ENCODE measurements around the gene TSNAX.
"Not testable (repeated sequence)": the region's sequence is repeated elsewhere in the genome, so short reads cannot be mapped to it uniquely, and the experiment has no call there.

Gene TSNAX

DNA sequence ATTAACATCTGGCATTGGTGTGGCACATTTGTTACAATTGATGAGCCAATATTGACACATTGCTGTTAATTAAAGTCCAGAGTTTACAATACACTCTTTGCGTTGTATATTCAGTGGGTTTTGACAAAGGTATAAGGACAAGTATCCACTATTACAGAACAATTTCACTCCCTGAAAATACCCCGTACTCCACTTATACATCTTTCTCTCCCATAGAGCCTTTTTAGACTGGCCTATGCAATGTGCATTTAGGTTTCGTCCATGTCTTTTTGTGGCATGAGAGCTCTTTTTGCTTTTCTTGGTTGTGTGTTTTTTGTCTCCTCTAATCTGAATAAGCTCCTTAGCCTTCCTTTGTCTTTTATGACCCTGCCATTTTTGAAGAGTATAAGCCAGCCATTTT is 40.6 kb upstream of the TSNAX start:
- no peak for DNase-seq (ENCODE audit: low read depth)
- in situ Hi-C loops (cut with HindIII; ENCODE audit: low sequenced_read_pairs), result no loop called here
- TF ChIP-seq, protein P1, sequence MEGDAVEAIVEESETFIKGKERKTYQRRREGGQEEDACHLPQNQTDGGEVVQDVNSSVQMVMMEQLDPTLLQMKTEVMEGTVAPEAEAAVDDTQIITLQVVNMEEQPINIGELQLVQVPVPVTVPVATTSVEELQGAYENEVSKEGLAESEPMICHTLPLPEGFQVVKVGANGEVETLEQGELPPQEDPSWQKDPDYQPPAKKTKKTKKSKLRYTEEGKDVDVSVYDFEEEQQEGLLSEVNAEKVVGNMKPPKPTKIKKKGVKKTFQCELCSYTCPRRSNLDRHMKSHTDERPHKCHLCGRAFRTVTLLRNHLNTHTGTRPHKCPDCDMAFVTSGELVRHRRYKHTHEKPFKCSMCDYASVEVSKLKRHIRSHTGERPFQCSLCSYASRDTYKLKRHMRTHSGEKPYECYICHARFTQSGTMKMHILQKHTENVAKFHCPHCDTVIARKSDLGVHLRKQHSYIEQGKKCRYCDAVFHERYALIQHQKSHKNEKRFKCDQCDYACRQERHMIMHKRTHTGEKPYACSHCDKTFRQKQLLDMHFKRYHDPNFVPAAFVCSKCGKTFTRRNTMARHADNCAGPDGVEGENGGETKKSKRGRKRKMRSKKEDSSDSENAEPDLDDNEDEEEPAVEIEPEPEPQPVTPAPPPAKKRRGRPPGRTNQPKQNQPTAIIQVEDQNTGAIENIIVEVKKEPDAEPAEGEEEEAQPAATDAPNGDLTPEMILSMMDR (IDR thresholded peaks at IDR 0.05; ENCODE audit: low read depth, low read length, missing control alignments), result no peak
- no peak overlapping the region for H3K4me3 ChIP-seq (ENCODE audit: low read depth, low read length)

DNA sequence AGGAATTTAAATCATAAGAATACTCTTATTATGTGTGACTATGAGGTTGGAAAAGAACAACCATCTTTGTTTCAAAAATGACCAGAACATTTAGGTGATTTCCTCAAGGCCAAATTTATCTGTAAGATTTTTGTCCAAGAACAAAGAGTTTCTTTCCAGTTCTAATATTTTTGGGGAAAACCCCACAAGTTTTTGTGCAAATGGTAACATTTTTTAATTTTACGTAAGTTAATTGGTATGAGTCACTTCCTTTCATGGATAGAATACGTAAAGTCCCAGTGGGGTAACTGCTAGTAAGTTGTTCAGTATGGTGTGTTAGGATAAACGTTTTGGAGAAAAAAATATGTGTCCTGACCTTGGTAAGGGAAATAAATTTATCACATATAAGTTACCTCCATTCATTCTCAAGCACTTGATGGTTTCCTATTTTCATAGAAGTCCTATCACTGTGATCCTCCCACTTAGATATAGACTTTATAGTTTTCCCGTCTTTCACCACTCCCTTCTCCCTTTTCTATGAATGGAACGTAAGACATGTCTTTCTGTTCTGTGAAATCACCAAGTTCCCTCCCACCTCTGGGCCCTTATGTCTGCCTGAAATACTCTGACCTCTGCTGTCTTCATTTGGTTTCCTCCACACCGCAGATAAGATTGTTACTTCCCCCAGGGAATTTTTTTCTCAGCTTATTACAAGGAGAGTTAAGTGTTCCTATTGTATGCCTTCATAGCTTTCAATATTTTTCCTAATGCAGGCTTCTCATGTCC is 34.9 kb upstream of the TSNAX start:
- in situ Hi-C loops (cut with HindIII; ENCODE audit: low sequenced_read_pairs), result no loop called here
- H3K4me3 ChIP-seq (ENCODE audit: low read depth, low read length), result no peak overlapping the region
- no peak for DNase-seq (ENCODE audit: low read depth)
- TF ChIP-seq, protein P1 (IDR thresholded peaks at IDR 0.05; ENCODE audit: low read depth, low read length, missing control alignments), result no peak

DNA sequence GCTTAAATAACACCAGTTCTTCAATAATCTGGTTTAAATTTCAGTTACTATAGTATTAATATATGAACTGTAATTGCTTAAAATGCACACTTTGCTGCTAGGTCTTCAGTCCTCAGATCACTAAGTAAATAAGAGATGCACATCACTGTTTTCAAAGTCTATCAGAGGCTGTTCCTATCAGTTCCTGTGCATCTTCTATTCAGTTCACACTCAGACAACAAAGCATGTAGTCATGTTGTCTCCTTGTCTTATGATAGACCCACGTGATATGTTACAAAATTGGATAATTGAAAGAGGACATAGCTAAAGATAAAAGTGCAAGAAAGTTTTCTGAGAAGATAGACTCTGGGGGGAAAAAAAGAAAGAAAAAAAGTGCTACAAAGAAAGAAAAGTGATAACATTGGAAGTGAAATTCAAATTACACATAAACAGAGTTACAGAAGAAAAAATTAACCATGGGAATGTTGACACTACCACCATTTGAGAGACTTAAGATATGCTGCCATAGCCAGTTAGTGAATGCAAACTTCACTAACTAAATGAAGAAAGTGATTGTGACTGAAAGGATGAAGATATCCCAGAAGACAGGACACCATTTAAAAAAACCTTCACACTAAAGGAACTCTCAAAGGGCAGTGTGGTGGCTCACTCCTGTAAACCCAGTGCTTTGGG is 33.9 kb upstream of the TSNAX start:
- H3K4me3 ChIP-seq (ENCODE audit: low read depth, low read length), result no peak overlapping the region
- TF ChIP-seq, protein P1 (IDR thresholded peaks at IDR 0.05; ENCODE audit: low read depth, low read length, missing control alignments), result no peak
- in situ Hi-C loops (cut with HindIII; ENCODE audit: low sequenced_read_pairs), result no loop called here
- DNase-seq (ENCODE audit: low read depth), result no peak

DNA sequence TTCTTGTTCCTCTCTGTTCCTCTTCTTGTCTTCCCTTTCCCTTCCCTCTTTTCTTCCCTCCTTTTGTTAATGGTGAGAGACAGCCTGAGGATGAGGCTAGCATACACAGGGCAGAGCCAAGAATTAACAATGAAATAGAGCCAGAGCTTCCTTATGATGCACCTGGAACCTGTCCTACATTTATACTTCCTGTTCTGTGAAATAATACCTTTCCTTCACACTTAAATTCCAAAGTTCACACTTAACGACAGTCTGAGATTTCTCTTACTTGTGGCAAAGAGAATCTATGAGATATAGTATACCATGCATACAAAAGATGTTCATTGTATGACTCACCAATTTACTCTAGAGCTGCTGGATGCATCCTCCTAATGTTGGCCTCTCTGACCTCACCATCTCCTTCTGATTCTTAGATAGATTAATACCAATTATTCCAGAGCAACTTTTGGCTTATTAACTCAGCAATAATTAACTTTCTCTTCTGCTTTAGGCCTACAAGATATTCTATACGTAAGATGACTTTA is 30.8 kb upstream of the TSNAX start:
- in situ Hi-C loops (cut with HindIII; ENCODE audit: low sequenced_read_pairs), result no loop called here
- TF ChIP-seq, protein P1 (IDR thresholded peaks at IDR 0.05; ENCODE audit: low read depth, low read length, missing control alignments), result no peak
- no peak overlapping the region for H3K4me3 ChIP-seq (ENCODE audit: low read depth, low read length)
- DNase-seq (ENCODE audit: low read depth), result no peak

DNA sequence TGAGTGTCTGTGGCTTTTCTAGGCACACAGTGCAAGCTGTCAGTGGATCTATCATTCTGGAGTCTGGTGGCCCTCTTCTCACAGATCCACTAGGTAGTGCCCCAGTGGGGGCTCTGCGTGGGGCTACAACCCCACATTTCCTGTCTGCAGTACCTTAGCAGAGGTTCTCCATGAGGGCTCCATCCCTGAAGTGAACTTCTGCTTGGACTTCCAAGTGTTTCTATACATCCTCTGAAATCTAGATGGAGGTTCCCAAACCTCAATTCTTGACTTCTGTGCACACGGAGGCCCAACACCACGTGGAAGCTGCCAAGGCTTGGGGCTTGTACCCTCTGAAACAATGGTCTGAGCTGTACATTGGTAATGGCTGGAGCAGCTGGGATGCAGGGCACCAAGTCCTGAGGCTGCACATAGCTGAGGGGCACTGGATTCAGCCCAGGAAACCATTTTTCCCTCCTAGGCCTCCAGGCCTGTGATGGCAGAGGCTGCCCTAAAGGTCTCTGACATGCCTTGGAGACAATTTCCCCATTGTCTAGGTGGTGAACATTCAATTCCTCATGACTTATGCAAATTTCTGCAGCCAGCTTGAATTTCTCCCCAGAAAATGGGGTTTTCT is 29.2 kb upstream of the TSNAX start:
- TF ChIP-seq, protein P1 (IDR thresholded peaks at IDR 0.05; ENCODE audit: low read depth, low read length, missing control alignments), result no peak
- in situ Hi-C loops (cut with HindIII; ENCODE audit: low sequenced_read_pairs), result no loop called here
- no peak overlapping the region for H3K4me3 ChIP-seq (ENCODE audit: low read depth, low read length)
- no peak for DNase-seq (ENCODE audit: low read depth)

DNA sequence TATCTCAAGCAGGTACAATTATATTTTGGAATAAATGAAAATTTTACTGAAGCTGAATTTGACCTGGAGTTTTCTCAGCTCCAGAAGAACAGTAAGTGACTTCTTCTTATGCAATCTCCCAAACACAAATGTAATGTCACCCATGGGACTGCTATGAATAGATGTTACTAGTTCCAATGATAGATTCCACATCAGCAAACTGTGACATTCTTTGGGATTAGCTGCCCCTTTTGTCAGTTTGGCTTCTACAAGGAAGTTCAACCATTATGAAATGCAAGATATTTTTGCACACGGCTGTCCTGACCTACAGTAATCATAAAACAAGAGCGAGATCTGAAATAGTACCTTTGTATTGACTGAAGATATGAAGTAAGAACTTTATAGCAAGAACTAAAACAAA is 27.8 kb upstream of the TSNAX start:
- in situ Hi-C loops (cut with HindIII; ENCODE audit: low sequenced_read_pairs), result no loop called here
- DNase-seq (ENCODE audit: low read depth), result no peak
- TF ChIP-seq, protein P1 (IDR thresholded peaks at IDR 0.05; ENCODE audit: low read depth, low read length, missing control alignments), result no peak
- H3K4me3 ChIP-seq (ENCODE audit: low read depth, low read length), result no peak overlapping the region

DNA sequence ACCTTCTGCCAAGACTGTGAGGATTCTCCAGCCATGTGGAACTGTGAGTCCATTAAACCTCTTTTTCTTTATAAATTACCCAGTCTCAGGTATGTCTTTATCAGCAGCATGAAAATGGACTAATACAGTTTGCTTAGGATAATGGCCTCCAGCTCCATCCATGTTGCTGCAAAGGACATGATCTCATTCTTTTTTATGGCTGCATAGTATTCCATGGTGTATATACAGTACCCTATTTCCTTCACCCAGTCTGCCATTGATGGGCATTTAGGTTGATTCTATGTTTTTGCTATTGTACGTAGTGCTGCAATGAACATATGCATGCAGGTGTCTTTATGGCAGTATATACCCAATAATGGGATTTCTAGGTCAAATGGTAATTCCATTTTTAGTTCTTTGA is 25.3 kb upstream of the TSNAX start:
- in situ Hi-C loops (cut with HindIII; ENCODE audit: low sequenced_read_pairs); DNase-seq (ENCODE audit: low read depth): not testable (repeated sequence)

More for the DNA sequence above, 25.3 kb upstream of the TSNAX start:
- not testable (repeated sequence) for H3K4me3 ChIP-seq (ENCODE audit: low read depth, low read length)
